Right forelimb (tissue), 1 donor: ENCODE results near the gene STIM2.
"Not testable (repeated sequence)": the region's sequence is repeated elsewhere in the genome, so short reads cannot be mapped to it uniquely, and the experiment has no call there.

Source experiments
- DNase-seq: peaks from one replicate; pipeline ENCODE4 v3.0.0-alpha.2; 2018

STIM2 gene

DNA sequence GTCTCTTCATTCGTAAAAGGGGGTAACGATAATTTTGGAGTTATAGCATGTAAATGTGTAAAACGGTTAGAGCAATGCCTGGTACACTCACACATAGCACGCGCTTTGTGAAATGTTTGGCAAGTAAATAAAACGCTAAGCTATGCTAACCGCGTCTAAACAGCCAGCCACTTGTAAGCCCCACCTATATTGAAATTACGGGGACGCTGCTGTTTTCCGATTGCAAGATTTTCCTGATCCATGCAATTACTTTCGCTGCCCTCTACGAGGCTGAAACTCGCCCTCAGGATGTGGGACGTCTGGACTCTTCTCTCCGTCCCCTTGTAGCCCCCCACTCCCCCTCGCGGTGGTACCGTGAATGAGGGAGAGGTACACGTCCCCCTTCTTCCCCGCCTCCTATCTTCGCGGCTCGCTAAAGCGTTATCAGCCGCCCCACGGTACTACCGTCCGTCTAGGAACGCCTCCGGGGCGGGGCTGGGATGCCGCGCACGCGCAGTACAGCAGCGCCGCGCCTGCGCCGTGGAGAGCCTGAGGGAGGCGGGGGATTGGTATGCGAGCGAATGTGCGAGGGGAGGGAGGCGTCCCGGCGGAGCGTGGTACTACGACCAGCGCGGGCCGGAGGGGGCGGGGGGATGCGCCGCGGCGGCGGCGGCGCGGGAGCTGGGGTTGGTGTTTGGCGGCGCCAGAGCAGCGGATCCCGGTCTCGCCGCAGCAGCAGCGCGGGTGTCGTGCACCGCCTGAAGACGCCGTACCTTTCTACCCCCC is at the start of gene STIM2:
Gene STIM2 (plus strand): TSS at position 685 of the 765 bp plus-strand sequence.
- peak; percentile 99 for DNase-seq

DNA sequence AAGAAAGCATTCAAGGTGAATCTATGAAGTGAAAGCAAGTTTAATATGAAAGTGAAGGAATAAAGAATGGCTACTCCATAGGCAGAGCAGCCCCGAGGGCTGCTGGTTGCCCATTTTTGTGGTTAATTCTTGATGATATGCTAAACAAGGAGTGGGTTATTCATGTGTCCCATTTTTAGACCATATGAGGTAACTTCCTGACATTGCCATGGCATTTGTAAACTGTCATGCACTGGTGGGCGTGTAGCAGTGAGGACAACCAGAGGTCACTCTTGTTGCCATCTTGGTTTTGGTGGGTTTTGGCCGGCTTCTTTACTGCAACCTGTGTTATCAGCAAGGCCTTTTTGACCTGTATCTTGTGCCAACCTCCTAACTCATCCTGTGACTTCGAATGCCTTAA is 49.1 kb upstream of the STIM2 start:
- not testable (repeated sequence) for DNase-seq

DNA sequence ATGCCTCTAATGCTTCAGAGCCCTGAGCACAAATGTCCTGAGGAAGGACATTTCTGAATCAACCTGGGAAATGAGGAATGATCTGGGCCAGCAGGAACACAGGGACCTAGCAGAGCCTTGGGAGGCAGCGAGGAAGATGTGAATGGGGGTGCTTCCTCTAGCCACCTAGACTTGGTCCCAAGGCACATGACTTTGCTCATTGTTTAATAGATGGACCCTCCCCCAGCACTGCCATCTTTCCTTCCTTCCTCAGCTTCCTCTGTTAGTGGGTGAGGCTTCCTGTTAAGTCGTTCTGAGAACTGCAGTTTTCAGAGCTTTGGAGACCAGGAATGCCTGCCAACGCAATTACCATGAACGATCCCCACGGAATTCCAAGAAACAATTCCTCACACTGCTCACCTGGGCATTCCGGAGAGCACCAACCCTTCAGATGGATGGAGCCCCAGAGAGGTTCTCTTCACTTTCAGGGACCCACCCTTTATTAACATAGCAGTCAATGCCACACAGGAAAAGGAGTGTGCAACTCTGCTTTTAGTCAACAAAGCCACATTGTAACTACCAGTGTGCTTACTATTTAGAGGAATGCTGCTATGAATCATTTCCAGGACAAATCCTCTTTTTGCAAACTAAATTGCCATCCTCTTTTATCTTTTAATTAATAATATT is 48.5 kb upstream of the STIM2 start:
- no peak for DNase-seq

DNA sequence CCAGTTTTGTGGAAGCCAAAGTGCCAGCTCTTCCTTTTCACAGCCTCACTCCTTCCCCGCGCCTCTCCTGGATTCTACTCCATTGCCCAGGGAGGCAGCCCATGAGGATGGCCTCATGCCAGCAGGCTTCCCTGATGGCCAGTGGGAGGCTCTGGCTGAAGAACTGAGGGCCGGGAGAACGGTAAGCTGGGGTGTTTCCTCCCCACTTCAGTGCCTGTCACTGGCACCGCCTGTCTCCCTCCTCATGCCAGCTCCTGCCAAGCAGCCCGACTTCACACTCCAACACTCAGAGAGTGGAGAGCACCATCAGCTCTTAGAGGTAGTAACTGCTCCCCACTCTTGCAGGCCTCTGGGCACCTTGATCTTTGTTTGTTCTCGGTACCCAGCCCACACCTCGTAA is 46.9 kb upstream of the STIM2 start:
- DNase-seq = no peak

DNA sequence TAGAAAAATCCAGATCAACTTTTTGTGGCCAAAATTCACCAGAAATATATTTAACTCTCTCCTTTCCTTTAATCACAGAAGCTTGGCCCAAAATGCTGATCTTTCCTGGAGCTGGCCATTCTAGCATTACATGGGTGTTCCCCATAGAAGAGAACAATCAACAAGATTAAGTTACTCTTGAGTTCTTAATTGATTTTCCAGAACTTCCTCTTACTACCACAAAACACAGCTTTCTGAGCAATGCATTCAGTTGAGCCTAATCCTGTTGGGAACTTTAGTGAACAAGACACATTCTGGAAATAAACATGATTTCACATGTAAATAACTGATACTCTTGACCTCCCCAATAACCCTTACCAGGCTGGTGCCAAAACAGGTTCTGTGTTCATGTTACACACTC is 45.4 kb upstream of the STIM2 start:
- DNase-seq = no peak

DNA sequence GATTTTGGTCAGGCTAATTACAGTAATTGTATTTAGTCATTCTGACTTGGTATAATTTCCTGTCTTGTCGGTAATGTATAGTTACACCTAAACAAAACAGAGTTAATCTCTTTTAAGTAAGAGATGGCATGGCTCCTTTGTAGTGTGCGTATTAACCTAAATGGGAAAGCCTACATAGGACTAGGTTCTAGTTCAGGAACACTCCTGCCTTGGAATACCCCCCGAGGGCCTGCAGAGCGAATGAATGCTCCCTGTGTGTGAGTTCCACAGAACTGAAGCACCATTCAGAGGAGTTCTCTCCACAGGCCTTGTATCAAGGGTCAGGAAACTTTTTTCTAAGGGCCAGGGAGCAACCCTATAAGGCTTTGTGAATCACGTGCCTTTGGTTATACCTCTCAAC is 44.9 kb upstream of the STIM2 start:
- no peak for DNase-seq

DNA sequence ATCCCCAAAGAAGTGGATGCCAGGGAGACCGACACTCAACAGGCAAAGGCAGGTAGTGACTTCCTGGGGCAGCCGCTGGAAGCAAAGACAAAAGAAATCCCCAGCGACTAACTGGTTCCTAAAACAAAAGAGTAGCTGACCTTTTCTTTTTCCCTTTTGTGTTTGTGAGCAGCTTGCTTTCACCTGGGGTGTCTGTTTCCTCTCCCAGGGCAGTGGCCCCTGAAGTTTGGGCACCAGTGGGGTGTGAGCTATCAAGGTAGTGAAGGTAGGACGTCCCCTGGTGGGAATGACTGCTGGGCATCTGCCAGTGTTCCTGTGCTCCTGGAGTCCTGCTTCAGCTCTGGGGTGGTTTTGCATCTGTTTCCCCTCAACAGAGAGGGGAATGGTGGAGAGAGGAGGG is 41.6 kb upstream of the STIM2 start:
- no peak for DNase-seq

DNA sequence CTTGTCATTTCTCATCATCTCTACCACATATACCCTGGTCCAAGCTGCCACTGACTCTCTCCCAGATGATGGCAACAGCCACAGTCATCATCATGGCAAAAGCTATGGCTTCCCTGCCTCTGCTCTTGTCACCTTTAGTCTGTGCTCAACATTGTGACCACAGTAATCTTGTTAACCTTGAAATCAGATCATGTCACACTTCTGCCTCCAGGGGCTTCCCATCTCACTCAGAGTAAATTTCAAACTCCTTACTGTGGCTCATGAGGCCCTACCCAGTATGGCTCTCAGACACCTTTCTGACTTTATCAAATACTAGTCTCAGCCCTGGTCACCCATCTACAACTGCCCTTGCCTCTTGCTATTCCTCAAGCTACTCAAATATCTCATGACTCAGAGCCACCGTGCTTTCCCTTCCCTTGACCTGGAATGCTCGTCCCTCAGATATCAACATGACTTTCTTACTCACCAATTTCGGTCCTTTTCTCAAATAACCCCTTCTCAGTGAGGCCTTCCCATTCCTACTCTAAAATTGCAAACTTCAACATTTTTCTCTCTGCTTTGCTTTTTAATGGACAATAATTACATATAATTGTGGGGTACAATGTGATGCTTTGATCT is 41.1 kb upstream of the STIM2 start:
- no peak for DNase-seq

DNA sequence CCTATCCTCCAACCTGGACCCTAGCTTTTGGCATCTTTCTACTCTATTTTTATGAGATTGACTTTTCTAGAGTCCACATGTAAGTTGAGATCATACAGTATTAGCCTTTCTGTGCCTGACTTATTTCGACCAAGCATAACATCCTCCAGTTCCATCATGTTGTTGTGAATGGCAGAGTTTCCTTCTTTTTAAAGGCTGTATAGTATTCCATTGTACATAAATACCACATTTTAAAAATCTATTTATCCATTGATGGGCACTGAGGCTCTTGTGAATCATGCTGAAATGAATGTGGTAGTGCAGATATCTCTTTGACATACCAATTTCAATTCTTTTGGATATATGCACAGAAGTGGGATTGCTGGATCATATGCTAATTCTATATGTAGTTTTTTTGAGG is 40.3 kb upstream of the STIM2 start:
- no peak for DNase-seq

DNA sequence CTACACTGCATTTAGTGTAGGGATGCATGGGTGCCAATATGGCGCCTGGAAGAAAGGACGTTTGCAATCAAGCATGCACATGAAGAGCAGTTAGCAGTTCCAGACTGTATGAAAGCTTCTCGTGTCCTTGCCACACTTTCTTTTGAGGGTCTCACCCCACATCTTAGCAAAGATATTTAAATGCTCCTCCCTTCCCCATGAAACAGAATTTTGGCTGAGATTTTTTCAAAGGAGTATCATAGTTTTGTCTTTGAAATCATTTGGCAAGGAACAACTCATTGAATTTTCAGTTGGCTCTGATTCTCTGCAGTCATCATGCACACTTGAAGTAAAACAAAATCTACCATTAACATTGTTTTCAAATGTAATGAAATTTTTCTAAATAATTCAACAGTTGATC is 39.6 kb upstream of the STIM2 start:
- no peak for DNase-seq

DNA sequence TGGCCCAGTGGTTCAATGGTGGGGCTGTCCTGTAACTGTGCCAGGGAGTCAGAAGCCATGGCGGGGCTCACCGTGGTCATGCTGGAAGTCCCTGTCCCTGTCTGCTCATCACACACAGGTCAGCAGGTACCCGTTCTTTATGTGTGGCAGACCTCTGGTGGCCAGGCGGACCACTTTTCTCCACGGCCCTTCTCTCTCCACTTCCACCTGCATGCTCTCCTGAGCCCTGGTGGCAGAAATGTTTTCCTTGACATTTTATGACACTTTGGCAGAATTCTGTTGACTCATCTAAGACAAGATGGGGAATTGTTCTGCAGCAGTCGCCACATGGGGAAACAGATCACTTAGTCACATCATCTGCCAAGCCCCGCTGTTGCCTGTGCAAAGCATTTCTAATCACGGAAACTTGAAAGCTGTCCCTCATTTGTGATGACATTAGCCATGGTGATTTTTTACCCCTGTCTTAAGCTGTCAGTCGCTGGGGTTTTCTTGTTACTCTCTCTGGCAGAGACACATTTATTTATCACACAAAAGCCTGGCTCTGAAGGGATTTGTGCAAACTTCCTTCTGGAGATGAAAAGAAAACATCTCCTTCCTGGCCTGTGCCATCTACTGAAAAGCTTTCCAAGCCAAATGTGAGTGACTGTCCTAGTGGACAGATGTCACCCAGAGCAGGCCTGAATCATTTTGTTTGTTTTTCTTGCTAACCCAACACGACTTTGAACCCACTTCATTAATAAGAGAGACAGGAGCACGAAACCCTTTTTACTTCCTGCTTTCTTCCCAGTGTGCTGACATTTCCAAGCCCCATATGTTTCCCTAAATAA is 38.8 kb upstream of the STIM2 start:
- DNase-seq = no peak

DNA sequence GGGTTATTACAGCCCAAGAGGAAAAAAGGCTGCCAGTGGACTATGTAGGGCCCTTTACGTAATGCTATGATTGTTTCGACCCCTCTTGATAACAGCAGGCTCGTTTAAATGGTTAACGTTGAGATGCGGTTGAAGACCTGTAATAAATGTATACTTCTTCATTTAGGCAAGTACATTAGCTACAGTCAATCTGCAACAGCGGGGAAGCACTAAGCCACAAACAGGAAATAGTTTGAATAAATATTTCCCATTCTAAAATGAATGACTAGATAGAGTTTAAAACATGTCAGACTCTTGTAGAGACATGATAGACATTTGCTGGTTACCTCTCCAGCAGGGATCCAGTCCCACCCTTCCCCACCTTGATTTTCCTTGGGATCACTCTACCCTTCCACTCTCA is 38.1 kb upstream of the STIM2 start:
- DNase-seq = no peak

DNA sequence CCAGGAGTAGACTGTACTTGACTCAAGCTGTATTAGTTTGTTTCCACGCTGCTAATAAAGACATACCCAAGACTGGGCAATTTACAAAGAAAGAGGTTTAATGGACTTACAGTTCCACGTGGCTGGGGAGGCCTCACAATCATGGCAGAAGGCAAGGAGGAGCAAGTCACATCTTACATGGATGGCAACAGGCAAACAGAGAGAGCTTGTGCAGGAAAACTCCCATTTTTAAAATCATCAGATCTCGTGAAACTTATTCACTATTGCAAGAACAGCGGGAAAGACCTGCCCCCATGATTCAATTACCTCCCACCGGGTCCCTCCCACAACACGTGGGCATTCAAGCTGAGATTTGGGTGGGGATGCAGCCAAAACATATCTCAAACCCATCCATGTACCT is 37.7 kb upstream of the STIM2 start:
- not testable (repeated sequence) for DNase-seq

DNA sequence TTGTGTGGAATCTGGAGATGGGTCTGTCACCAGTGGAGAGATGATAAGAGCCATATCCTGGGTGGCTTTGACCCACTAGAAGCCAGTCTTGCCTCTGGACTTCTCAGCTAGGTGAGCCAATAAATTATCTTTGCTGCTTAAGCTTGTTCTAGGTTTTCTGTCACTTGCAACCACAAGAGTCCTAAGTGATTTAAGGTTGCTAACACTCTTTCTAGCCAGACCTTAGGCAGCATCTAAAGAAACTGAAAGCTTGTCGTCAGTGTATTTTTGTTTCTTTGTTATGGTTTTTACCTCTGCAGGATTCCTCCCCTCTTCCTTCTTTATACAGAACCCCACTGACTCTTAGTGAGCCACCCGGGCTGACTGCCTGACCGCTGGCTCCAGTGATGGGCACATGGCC is 37.1 kb upstream of the STIM2 start:
- no peak for DNase-seq

DNA sequence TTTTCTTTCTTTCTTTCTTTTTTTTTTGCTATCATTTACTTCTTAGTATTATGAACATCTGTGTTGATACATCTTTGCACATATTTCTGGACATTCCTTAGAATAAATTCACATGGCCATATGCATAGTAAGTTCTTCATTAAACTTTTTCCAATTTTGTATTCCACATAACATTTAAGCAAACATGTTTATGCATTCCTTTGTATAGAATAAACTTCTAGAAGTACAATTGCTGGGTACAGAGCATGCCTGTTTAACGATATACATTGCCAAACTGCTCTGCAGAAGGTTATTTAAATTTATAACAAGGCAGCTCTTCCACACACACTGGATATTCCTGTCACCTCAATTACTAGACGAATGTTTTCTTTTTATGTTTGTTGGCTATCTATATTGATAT is 36.0 kb upstream of the STIM2 start:
- no peak for DNase-seq

DNA sequence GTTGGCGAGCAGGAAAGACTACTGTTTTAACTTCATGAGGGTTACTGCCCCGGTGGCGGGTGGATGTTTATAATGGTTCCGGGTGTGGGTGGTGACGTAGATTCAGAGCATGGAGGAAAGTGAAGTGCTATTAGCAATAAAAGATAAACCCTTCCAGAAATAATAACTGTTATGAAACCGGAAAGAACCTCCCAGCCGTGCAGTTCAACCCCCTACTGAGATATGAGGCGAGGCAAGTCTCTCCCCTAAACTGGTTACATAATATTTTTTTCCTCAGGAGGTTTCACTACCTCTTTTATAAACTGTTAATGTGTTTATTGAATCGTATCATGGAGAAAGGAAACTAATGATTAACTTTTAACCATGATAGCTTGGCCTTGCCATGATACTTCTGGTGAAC is 33.9 kb upstream of the STIM2 start:
- DNase-seq = no peak

DNA sequence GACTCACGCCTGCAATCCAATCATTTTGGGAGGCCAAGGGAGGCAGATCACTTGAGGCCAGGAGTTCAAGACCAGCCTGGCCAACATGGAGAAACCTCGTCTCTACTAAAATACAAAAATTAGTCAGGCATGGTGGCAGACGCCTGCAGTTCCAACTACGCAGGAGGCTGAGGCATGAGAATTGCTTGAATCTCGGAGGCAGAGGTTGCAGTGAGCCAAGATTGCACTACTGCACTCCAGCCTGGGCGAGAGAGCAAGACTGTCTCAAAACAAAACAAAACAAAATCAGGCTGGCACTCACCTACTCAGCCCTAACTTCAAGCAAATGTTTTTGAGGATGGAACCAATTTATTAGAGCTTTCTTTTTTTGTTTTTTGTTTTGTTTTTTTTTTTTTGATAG is 33.3 kb upstream of the STIM2 start:
- DNase-seq = not testable (repeated sequence)

DNA sequence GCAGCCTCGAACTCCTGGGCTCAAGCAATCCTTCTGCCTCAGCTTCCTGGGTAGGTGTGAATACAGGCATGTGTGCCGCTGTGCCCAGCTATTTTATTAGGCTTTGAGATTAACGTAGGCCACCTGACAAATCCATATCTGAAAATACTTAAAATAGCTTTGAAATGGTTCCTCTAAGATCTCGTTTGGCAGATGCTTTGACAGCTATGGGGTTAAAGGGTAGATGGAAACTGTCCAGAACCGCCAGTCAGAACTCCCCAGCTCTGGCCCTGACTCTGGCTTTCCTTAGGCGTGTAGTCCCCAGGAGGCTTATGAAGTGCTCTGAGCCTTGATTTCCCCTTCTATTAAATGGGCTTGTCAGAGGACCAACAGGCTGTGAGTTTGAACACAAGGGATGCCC is 32.8 kb upstream of the STIM2 start:
- no peak for DNase-seq

DNA sequence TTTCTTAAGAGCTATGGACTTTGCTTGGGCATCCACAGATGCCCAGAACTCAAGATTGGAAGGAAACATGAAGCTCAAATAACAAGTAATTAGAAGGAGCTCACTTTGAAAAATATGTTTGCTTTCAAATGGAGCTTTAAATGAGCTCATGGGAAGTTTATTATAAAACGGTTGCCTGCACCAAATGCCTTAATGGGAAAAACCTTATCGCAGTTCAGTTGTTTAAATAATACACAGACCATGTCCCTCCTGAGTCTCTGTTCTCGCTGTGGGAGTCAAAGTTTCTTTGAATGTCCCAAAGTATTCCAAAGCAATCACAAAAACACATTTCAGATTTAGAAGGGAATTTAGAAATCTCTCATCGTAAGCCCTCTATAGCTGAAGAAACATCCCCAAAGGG is 31.6 kb upstream of the STIM2 start:
- no peak for DNase-seq

DNA sequence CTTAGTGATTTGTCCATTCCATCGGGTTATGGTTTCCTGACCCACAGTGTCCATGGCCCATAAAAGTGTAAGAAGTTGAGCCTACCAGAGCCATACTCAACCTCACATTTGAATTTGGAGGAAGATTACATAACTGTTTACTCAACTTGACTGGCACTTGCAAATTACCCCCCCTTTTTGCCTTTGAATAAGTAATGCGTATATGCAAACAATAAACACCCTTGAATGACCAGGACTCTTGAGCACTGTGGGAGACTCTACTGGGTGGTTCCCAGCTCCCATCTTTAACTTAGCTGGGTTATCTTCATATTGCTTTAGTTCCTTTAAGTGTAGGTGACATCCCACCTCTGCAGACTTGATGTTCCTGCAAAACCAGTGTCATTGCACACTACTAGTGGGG is 30.6 kb upstream of the STIM2 start:
- no peak for DNase-seq

DNA sequence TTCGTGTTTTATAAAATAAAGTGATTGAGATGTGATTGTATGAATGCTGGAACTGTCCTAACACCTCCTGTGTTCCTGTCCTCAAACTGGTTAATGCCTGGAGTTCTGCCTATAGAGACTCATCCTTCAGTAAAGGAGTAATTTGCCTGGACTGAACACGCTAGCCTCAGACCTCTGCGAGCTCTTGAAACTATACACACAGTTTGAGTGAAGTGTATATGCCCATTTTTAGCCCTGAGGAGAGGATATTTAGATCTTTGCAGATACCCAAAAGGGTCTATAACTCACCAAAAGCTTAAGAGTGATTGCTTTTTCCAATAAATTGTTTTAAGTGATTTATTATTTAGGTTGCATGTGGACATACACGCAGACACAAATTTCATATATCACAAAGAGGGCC is 29.9 kb upstream of the STIM2 start:
- DNase-seq = no peak

DNA sequence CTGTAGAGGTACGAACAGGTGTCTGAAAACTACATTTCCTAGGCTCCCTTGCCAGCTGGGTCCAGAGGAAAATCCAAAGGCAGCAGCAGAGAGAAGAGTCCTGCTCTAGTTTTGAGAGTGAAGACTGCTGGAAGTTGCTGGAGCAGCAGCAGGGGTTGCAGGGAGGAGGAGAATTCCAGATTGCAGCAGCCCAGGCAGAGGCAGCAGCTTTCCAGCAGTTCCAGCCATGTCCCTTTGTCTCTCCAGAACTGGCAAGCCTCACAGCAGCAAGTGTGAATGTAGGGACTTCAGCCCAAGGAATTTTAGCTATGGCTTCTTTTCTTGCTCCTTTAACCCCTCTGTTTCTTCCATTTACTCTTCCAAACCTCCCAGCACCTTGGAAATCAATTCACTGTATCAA is 24.1 kb upstream of the STIM2 start:
- DNase-seq = no peak
